ENCODE measurements around the gene PTPRG.

Gene PTPRG

DNA sequence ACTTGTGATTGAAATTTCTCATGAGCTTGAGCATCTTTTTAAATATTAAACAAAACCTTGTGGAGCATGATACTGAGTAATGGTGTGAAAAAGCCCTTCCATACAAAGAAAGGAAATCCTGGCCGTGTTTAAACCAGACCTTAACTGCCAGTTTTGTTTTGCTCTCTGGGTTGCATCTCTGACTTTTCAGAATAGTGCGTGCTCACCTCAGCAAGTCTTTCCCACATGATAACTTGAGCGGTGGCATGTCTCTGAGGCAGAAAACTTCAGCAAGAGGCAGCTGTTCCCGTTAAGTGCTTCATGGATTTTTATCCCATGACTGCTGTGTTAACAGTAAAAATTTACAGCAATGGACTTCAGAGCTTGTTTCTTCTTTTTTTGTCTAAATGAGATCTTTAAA, 418.7 kb downstream of the PTPRG start:
- peaks cover 23% of the 10 kb centered on the region for H3K4me1 ChIP-seq (ENCODE audit: control insufficient read depth, insufficient read depth, low read length)
- H3K27ac ChIP-seq (ENCODE audit: low read depth, low read length): peak overlapping the region; percentile 14; the same call in 1 of the 2 replicates
- H3K4me3 ChIP-seq (ENCODE audit: low read depth, low read length): no peak overlapping the region
- no peaks in the 10 kb centered on the region for H3K27me3 ChIP-seq (ENCODE audit: control insufficient read depth, insufficient read depth, low read length)
- no peaks in the 10 kb centered on the region for H3K9me3 ChIP-seq (ENCODE audit: control insufficient read depth, insufficient read depth, low read depth, low read length)
- H3K9ac ChIP-seq (ENCODE audit: low read length): no peak overlapping the region
- no peaks in the 10 kb centered on the region for H3K36me3 ChIP-seq (ENCODE audit: control insufficient read depth, insufficient read depth, low read length)

DNA sequence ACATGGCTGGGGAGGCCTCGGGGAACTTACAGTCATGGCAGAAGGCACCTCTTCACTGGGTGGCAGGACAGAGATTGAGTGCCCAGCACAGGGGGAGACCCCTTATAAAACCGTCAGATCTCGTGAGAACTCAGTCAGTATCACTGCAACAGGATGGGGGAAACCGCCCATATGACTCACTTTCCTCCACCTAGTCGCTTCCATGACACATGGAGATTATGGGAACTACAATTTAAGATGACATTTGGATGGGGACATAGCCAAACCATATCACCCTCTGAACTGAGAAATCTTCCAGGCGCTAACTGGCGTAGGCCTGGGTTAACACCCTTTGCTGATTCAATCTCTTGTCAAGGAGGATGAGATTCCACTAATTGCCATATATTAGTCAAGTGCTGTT, 419.7 kb downstream of the PTPRG start:
- Histone ChIP-seq H3K9ac (ENCODE audit: low read length) (no peak overlapping the region), H3K27me3 (ENCODE audit: control insufficient read depth, insufficient read depth, low read length) (no peaks in the 10 kb centered on the region), H3K4me3 (ENCODE audit: low read depth, low read length) (no peak overlapping the region), H3K36me3 (ENCODE audit: control insufficient read depth, insufficient read depth, low read length) (no peaks in the 10 kb centered on the region), H3K27ac (ENCODE audit: low read depth, low read length) (no peak overlapping the region), H3K4me1 (ENCODE audit: control insufficient read depth, insufficient read depth, low read length) (peaks cover 23% of the 10 kb centered on the region), H3K9me3 (ENCODE audit: control insufficient read depth, insufficient read depth, low read depth, low read length) (no peaks in the 10 kb centered on the region)

DNA sequence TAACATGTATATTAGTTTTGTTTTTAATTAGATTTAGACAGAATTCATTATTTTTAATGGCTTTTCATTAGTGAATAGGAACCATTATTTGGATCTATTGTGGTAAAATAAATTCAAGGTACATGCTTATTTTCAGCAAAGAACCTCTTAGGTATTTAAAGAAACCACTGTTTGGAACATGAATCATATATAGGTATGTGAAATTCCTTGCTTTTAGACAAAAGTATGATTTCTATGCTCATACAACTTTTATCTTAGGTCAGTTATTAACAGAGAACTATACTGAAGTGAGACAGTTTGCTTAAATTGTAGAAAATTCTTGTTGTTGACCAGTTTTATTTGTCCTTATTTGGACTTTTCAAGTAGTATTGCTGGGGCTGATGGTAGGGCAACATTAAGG, 422.1 kb downstream of the PTPRG start:
- H3K9ac ChIP-seq (ENCODE audit: low read length): no peak overlapping the region
- no peaks in the 10 kb centered on the region for H3K9me3 ChIP-seq (ENCODE audit: control insufficient read depth, insufficient read depth, low read depth, low read length)
- peaks cover 23% of the 10 kb centered on the region for H3K4me1 ChIP-seq (ENCODE audit: control insufficient read depth, insufficient read depth, low read length)
- H3K4me3 ChIP-seq (ENCODE audit: low read depth, low read length): no peak overlapping the region
- no peak overlapping the region for H3K27ac ChIP-seq (ENCODE audit: low read depth, low read length)
- H3K36me3 ChIP-seq (ENCODE audit: control insufficient read depth, insufficient read depth, low read length): no peaks in the 10 kb centered on the region
- no peaks in the 10 kb centered on the region for H3K27me3 ChIP-seq (ENCODE audit: control insufficient read depth, insufficient read depth, low read length)

DNA sequence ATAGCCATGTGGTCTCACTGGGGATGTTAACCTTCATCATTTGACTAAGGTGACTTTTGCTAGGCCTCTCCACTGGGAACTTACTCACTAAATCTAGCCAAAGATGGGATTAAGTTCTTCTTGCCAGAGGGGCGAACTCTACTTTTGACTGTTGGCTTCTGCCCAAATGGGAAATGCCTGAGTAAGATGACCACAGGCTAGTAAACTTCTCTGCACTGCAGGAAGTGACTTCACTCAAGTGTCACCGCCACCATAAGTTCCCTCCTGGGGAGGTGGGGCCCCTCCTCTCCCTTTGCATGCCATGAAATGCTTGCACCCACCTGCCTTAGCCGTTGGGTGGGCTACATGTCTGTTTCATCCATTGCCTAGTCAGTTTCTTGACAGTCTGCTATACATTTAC, 423.6 kb downstream of the PTPRG start:
- H3K9me3 ChIP-seq (ENCODE audit: control insufficient read depth, insufficient read depth, low read depth, low read length): no peaks in the 10 kb centered on the region
- peaks cover 4% of the 10 kb centered on the region; the same call in 1 of the 2 replicates for H3K36me3 ChIP-seq (ENCODE audit: control insufficient read depth, insufficient read depth, low read length)
- no peak overlapping the region for H3K9ac ChIP-seq (ENCODE audit: low read length)
- no peaks in the 10 kb centered on the region for H3K27me3 ChIP-seq (ENCODE audit: control insufficient read depth, insufficient read depth, low read length)
- H3K4me3 ChIP-seq (ENCODE audit: low read depth, low read length): no peak overlapping the region
- H3K27ac ChIP-seq (ENCODE audit: low read depth, low read length): no peak overlapping the region
- peaks cover 10% of the 10 kb centered on the region for H3K4me1 ChIP-seq (ENCODE audit: control insufficient read depth, insufficient read depth, low read length)

DNA sequence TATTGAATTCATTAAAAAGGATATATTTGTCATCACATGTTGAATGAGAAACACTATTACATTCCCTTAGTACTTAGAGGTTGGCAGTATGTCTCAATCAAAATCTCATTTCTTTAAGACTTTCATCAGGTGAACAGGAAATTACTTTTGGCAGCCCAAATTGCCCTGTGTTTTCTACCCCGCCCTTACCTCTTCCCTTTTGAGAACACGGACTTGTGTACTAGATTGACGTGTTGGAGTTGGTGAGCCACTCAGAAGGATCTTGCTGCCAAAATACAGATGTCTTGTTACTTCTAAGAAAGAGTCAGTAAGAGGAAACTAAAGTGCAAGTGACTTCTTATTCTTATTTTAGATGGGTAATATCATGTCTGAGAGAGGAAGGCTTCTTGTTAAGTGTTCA, 425.1 kb downstream of the PTPRG start:
- no peaks in the 10 kb centered on the region for H3K9me3 ChIP-seq (ENCODE audit: control insufficient read depth, insufficient read depth, low read depth, low read length)
- H3K9ac ChIP-seq (ENCODE audit: low read length): no peak overlapping the region
- H3K4me1 ChIP-seq (ENCODE audit: control insufficient read depth, insufficient read depth, low read length): no peaks in the 10 kb centered on the region; the same call in 1 of the 2 replicates
- H3K36me3 ChIP-seq (ENCODE audit: control insufficient read depth, insufficient read depth, low read length): peaks cover 9% of the 10 kb centered on the region; the same call in 1 of the 2 replicates
- no peak overlapping the region for H3K27ac ChIP-seq (ENCODE audit: low read depth, low read length)
- no peak overlapping the region for H3K4me3 ChIP-seq (ENCODE audit: low read depth, low read length)
- H3K27me3 ChIP-seq (ENCODE audit: control insufficient read depth, insufficient read depth, low read length): no peaks in the 10 kb centered on the region

DNA sequence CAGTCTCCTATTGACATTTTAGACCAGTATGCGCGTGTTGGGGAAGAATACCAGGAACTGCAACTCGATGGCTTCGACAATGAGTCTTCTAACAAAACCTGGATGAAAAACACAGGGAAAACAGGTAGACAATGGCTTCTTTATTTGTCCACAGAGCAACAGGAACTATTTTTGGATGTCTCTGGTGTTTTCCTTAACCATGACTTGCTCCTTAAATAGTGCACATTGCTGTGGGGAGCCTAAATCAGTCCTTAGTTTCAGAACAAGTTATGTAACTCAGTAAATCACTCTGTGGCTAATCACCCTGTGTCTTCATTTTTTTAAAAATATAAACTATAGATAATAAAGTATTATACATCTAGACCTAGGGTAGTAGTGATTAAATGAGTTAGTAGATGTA, 428.3 kb downstream of the PTPRG start:
- peaks cover 9% of the 10 kb centered on the region; the same call in 1 of the 2 replicates for H3K36me3 ChIP-seq (ENCODE audit: control insufficient read depth, insufficient read depth, low read length)
- H3K27me3 ChIP-seq (ENCODE audit: control insufficient read depth, insufficient read depth, low read length): no peaks in the 10 kb centered on the region
- no peak overlapping the region for H3K9ac ChIP-seq (ENCODE audit: low read length)
- H3K4me1 ChIP-seq (ENCODE audit: control insufficient read depth, insufficient read depth, low read length): no peaks in the 10 kb centered on the region; the same call in 1 of the 2 replicates
- no peak overlapping the region for H3K27ac ChIP-seq (ENCODE audit: low read depth, low read length)
- H3K4me3 ChIP-seq (ENCODE audit: low read depth, low read length): no peak overlapping the region
- H3K9me3 ChIP-seq (ENCODE audit: control insufficient read depth, insufficient read depth, low read depth, low read length): no peaks in the 10 kb centered on the region

DNA sequence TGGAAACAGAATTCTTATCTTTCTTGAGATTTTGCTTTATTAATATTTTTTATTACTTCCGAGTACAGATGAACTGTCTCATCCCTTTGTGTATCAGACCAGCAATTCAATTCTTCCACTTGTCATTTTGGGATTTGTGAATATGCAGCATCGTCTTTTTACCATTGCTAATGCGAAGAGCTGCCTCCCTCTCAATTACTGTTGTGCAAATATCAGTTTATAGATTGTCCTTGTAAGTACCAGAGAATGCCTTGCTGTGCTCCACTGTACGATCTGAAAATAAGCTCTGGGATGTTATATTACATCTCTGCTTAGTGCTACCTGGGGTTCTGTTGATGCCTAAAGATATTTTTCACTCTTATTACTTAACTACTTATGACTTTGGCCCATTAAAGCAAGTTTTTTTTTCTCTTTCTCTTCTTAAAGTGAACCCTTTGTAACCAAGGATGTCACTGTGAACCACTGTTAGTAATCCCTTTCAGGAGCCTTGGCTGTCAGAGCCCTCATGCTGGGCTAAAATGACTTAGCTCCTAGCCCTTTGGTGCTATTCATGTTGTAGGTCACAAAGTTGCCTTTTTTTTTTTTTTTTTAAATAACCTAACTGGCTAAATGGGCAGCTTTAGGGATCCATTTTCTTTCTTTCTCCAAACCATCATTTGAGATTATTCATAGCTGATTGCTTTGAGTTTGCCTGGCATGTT, 429.1 kb downstream of the PTPRG start:
- Histone ChIP-seq H3K4me1 (ENCODE audit: control insufficient read depth, insufficient read depth, low read length) (no peaks in the 10 kb centered on the region; the same call in 1 of the 2 replicates), H3K27me3 (ENCODE audit: control insufficient read depth, insufficient read depth, low read length) (no peaks in the 10 kb centered on the region), H3K27ac (ENCODE audit: low read depth, low read length) (no peak overlapping the region), H3K9me3 (ENCODE audit: control insufficient read depth, insufficient read depth, low read depth, low read length) (no peaks in the 10 kb centered on the region), H3K4me3 (ENCODE audit: low read depth, low read length) (no peak overlapping the region), H3K9ac (ENCODE audit: low read length) (no peak overlapping the region), H3K36me3 (ENCODE audit: control insufficient read depth, insufficient read depth, low read length) (peaks cover 9% of the 10 kb centered on the region; the same call in 1 of the 2 replicates)

DNA sequence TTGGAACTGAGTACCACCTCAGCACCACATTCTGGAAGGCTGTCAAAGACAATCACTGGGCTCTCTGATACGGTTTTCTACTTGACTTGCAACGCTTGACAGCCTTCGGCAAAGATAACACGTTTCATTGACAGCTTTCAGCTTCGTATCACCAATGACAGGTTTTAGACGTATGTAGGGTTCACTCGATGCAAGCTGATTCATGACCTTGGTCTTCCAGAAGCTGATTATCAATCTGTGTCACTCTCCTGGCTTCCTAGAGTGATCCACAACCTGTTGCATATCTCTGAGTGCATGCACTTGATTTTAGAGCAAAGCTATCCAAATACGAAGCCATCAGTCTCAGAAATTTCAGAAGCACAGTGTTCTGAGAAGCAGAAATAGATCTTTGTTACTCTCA, 430.3 kb downstream of the PTPRG start:
- H3K27ac ChIP-seq (ENCODE audit: low read depth, low read length): no peak overlapping the region
- H3K9ac ChIP-seq (ENCODE audit: low read length): no peak overlapping the region
- no peak overlapping the region for H3K4me3 ChIP-seq (ENCODE audit: low read depth, low read length)
- no peaks in the 10 kb centered on the region for H3K27me3 ChIP-seq (ENCODE audit: control insufficient read depth, insufficient read depth, low read length)
- H3K4me1 ChIP-seq (ENCODE audit: control insufficient read depth, insufficient read depth, low read length): no peaks in the 10 kb centered on the region; the same call in 1 of the 2 replicates
- H3K36me3 ChIP-seq (ENCODE audit: control insufficient read depth, insufficient read depth, low read length): peaks cover 9% of the 10 kb centered on the region; the same call in 1 of the 2 replicates
- H3K9me3 ChIP-seq (ENCODE audit: control insufficient read depth, insufficient read depth, low read depth, low read length): no peaks in the 10 kb centered on the region

DNA sequence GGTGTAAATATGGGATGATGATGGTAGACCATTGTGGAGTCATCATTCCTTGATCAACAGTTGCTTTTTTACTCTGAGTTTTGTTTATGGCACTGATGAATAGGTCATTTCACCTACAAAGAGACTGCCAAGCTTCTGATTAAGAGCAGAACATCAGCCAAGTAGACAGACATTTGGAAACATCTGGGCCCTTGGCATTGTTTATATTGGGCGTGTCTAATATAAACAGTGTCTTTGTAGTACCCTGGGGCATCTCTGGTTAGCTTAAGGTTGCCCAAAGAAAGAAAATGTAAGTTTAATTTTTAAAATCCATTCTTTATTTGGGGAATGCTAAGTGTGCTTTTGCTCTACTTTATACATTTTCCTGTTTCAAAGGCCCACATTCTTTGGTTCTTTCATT, 435.0 kb downstream of the PTPRG start:
- H3K9ac ChIP-seq (ENCODE audit: low read length): no peak overlapping the region
- no peaks in the 10 kb centered on the region for H3K9me3 ChIP-seq (ENCODE audit: control insufficient read depth, insufficient read depth, low read depth, low read length)
- H3K4me3 ChIP-seq (ENCODE audit: low read depth, low read length): no peak overlapping the region
- H3K27ac ChIP-seq (ENCODE audit: low read depth, low read length): no peak overlapping the region
- H3K36me3 ChIP-seq (ENCODE audit: control insufficient read depth, insufficient read depth, low read length): peaks cover 4% of the 10 kb centered on the region; the same call in 1 of the 2 replicates
- H3K27me3 ChIP-seq (ENCODE audit: control insufficient read depth, insufficient read depth, low read length): no peaks in the 10 kb centered on the region
- peaks cover 4% of the 10 kb centered on the region for H3K4me1 ChIP-seq (ENCODE audit: control insufficient read depth, insufficient read depth, low read length)

DNA sequence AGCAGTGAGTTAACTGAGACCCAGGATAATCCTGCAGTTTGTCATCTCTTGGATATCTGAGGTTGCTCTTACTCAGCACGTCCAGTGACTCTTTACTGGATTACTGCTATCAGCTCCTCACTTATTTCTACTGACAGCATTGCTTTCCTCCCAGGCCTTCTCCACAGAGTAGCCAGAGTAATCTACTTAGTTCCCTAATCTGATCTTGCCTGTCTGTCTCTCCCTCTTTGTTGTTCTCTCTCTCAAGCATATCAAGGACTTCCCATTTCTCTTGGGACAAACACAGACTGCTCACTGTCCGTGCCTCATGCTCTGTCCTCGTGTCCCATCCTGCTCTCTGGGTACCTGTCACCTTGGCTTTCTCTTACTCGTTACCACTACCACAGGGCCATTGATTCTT, 435.7 kb downstream of the PTPRG start:
- H3K27me3 ChIP-seq (ENCODE audit: control insufficient read depth, insufficient read depth, low read length): no peaks in the 10 kb centered on the region
- H3K9ac ChIP-seq (ENCODE audit: low read length): no peak overlapping the region
- no peaks in the 10 kb centered on the region for H3K9me3 ChIP-seq (ENCODE audit: control insufficient read depth, insufficient read depth, low read depth, low read length)
- peaks cover 4% of the 10 kb centered on the region for H3K4me1 ChIP-seq (ENCODE audit: control insufficient read depth, insufficient read depth, low read length)
- H3K36me3 ChIP-seq (ENCODE audit: control insufficient read depth, insufficient read depth, low read length): peaks cover 4% of the 10 kb centered on the region; the same call in 1 of the 2 replicates
- H3K4me3 ChIP-seq (ENCODE audit: low read depth, low read length): no peak overlapping the region
- H3K27ac ChIP-seq (ENCODE audit: low read depth, low read length): no peak overlapping the region

DNA sequence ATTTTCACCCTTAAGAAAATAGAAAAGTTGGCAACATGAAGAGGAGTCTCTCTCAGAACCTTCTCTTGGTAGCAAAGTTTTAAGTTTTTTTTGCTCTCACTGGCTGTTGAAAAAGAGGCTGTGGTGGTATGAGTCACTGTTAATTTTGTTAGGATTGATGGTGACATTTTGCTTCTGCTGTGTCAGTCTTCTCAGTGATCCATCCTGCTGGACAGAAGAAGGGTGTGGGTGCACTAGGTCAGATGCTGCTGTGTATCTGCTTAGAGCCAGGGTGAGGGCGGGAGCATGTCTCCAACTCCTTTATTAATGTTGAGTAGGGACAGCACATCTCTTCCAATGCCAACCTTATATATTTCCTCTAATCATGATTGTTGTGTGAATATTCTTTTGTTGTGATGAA, 442.5 kb downstream of the PTPRG start:
- no peak overlapping the region for H3K27ac ChIP-seq (ENCODE audit: low read depth, low read length)
- H3K36me3 ChIP-seq (ENCODE audit: control insufficient read depth, insufficient read depth, low read length): peaks cover 18% of the 10 kb centered on the region
- H3K4me3 ChIP-seq (ENCODE audit: low read depth, low read length): no peak overlapping the region
- H3K4me1 ChIP-seq (ENCODE audit: control insufficient read depth, insufficient read depth, low read length): no peaks in the 10 kb centered on the region
- H3K9ac ChIP-seq (ENCODE audit: low read length): no peak overlapping the region
- H3K9me3 ChIP-seq (ENCODE audit: control insufficient read depth, insufficient read depth, low read depth, low read length): no peaks in the 10 kb centered on the region
- no peaks in the 10 kb centered on the region for H3K27me3 ChIP-seq (ENCODE audit: control insufficient read depth, insufficient read depth, low read length)

Measured in HUES6 (cell line).